ENCODE measurements around the gene C19orf38.
"Not testable (repeated sequence)": the region's sequence is repeated elsewhere in the genome, so short reads cannot be mapped to it uniquely, and the experiment has no call there.

The C19orf38 gene

DNA sequence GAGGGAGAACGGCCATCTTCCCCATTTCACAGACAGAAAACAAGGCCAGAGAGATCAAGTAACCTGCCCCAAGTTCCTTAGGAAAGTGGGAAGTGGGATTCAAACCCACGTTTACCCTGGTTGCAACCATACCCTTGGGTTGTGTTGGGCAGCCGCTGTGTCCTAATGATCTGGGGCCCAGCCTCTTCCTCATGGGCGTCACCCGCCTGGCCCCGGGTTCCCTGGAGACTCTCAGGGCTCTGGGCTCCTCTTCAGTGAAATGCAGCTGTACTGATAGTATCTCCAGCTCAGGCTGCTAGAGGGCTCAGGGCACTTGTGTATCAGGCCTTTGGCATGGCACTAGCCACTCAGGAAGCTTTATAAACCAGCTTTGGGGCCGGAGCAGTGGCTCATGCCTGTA lies 22.0 kb upstream of the C19orf38 start:
- no peak for DNase-seq

DNA sequence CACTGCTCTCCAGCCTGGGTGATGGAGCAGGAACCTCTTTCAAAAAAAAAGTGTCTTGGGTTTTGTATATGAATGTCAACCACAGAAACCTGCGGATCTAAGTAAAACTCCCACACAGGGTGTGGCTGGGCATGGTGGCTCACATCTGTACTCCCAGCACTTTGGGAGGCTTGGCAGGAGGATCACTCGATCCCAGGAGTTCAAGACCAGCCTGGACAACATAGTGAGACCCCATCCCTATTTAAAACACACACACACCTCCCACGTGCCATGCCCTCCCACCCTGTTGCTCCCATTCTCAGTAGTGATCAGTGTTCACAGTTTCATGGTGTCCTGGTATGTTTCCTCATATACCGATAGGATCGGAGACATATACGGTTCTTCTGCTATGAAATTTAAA lies 21.4 kb upstream of the C19orf38 start:
- no peak for DNase-seq

DNA sequence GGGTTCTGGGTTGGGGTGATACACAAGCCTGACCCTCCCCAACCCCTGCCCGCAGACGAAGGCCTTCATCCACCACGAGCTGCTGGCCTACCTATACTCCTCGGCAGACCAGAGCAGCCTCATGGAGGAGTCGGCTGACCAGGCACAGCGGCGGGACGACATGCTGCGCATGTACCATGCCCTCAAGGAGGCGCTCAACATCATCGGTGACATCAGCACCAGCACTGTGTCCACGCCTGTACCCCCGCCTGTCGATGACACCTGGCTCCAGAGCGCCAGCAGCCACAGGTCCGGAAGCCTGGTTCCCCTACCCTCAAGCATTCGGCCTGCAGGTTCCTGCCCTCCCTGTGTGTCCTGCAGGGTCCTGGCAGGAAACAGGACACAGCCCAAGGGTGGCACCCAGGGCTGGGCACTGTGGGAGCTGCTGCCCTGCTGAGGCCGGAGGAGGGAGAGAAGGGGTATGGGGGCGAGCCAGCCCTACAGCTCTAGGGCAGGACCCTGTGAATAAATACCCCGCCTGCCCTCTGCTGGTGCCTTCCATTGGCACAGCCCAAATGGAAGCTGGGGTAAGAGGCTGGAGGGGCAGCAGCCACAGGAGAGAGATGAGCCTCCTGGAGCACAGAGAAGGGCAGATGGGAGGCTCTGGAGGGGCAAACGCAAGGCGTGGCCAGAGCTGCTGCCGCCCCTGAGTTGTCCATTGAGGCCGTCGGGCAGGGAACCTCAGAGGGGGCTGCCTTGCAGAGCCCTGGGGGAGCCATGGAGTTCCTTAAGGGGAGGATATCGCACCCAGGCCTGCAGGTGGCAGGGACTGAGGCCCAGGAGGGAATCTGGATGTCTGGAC lies 19.0 kb upstream of the C19orf38 start:
- no peak for DNase-seq

DNA sequence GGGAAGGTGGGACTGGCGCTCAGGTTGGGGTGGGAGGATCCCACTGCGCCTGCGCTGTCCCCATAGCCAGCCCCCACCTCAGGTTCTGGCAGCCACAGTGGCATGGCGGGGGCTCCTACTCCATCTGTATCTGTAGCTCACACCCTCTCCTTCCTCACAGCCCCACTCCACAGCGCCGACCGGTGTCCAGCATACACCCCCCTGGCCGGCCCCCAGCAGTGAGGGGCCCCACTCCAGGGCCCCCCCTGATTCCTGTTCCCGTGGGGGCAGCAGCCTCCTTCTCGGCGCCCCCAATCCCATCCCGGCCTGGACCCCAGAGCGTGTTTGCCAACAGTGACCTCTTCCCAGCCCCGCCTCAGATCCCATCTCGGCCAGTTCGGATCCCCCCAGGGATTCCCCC lies 18.2 kb upstream of the C19orf38 start:
- DNase-seq: no peak

DNA sequence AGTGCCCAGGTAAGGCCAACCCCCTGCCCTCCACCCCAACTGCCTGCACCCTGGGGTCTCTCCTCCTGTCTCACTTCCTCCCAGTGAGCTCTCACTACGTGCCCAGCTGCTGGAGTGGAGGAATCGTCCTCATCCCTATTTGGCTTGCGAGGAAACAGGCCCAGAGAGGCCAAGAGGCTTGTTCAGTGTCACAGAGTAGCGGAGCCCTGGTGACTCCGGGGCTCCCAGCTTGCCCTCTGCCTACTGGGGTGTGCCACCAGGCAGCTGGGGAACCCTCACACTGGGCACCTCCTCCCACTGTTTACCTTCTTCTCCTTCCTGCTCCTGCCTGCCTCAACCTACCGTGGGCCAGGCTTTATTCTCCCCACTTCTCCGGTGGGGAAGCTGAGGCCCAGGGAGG lies 17.8 kb upstream of the C19orf38 start:
- no peak for DNase-seq

DNA sequence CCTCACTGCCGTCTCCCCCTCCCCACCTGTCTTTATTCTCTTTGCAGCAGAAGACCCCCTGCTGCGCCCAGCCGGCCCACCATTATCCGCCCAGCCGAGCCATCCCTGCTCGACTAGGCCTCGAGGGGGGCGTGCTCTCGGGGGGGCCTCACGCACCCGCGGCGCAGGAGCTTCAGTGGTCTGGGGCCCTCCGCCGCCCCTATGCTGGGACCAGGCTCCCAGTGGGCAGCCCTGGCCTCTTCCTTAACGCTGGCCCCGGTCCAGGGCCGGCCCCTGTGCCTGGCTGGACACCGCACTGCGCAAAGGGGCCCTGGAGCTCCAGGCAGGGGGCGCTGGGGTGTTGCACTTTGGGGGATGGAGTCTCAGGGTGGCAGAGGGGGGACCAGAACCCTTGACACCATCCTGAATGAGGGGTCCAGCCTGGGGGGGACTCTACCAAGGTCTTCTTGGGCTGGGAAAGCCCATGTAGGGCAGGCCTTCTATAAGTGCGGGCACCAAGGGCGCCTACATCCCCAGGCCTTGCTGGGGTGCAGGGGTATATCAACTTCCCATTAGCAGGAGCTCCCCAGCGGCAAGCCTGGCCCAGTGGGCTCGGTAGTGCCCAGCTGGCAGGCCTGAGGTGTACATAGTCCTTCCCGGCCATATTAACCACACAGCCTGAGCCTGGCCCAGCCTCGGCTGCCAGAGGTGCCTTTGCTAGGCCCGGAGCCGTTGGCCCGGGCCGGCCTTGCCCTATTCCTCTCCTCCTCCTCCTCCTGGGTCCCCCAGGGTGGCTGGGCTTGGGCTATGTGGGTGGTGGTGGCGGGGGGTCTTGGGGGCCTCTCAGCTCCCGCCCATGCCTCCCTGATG lies 17.1 kb upstream of the C19orf38 start:
- no peak for DNase-seq

DNA sequence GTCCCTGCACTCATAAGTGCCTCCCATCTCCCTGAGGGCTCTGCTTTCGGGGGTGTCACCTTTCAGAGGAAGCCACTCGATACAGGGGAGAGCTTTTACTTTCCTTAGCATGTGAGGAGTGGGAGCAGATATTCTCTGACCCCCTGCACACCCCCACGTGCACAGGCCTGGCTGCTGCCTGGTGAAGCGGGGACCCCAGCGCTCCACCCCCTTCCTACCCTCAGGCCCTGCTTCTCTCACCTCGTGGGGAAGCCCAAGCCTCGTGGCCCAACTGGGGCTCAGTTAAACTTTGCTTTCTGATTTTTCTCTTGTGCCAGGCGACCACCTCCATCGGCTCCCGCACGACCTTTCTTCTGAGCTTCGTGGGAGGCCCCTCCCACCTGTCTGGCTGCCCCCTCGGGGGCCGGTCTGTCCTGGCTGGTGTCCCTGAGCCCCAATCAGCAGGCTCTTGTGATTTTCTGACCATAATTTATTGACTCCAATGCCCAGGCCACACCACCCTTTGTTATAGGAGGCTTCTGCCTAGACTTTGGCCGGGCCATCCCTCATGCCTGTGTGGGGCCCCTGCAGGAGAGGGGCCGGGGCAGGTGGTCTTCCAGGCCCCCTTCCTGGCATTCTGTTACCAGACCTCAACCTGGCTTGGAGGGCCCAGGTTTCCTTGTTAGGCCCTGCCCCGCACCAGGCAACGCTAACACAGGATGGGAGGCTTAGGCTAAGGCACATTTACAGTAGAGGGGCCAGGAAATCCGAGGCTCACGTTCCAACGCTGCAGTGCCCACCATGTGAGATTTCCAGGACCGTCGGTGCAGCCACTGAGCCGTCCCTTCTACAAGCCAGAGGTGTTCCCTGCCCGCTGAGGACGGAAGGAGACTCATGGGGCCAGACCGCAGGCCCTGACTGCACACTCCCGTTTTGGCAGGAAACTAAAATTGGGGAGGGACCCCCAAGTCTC lies 16.0 kb upstream of the C19orf38 start:
- DNase-seq: no peak

DNA sequence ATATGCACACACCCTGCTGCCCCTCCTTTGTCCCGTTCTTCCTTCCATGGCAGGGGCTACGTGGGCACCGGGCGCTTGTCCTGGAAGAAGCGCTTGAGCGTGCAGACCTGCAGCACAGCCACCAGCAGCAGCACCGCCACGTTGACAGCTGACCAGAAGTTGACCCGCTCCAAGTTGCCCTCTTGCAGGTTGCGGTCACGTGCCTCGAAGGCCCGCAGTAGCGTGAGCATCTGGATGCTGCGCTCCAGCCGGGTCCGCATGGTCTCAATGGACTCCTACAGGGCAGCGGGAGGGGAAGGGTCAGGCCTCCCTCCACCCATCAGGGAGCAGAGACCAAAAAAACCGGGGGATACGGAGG lies 15.3 kb upstream of the C19orf38 start:
- no peak for DNase-seq

DNA sequence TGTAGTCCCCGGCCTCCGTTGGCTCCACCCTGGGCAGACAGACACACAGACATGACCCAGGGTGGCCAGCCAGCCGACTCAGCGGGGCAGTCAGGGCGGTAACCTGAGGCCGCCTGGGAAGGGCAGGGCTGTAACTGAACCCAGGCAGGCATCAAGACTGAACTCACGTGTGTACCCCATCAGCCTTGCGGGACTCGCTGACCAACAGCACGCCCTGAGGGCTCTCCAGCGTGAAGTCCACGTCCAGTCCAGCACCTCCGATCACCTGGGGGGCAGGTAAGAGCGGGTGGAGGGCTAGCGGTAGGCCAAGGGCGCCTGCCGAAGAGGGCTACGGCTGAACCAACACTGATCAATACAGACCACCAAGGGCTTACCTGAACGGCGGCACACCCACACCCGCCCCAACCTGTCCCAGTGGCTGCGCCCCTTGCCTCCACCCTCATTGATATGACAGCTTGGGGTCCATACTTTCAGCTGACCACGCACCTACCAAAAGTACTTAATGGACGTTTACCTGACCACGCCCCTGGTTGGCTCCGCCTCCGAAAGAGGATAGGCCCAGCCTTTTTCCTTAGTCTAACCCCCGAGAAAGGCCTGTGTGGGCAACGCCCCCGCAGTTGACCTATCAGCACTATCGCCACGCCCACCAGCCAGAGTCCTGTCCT lies 13.0 kb upstream of the C19orf38 start:
- DNase-seq: no peak

DNA sequence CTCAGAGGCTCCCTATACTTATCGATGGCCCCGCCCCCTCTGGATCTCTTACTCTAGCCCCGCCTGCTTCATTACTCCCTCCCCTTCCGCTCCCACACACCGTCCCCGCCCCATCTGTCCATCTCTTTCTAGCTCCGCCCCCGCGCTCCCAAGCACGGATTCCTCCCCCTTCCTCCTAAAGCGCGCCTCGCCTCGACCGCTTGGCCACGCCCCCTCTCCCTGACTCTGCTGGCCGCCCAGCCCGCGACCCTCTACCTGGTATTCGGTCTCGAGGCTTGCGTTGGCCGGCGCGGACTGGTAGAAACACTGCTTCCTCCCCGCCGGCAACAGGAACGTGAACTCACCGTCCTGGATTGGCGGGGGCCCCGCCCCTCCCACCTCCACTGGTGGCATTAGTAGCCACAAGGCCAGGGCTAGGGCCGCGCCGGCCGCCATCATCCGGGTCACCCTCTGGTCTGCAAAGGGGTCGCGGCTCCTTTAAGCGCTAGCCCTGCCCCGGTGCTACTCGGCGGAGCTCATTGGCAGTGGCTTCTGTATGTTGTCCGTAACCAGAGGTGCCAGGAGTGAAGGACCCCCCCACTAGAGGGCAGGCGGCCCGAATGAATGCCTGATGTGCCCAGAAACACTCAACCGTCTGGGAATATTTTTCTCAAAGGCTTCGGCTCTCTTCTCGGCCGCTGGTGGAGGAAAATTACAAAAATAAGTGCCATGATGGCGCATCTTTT lies 12.3 kb upstream of the C19orf38 start, which contains the start of gene TMED1:
Gene TMED1, minus strand, starts transcription at position 459 of the 725 bp plus-strand sequence. Its CDS starts 21 bp downstream, at position 438.
- peak; percentile 97 for DNase-seq

DNA sequence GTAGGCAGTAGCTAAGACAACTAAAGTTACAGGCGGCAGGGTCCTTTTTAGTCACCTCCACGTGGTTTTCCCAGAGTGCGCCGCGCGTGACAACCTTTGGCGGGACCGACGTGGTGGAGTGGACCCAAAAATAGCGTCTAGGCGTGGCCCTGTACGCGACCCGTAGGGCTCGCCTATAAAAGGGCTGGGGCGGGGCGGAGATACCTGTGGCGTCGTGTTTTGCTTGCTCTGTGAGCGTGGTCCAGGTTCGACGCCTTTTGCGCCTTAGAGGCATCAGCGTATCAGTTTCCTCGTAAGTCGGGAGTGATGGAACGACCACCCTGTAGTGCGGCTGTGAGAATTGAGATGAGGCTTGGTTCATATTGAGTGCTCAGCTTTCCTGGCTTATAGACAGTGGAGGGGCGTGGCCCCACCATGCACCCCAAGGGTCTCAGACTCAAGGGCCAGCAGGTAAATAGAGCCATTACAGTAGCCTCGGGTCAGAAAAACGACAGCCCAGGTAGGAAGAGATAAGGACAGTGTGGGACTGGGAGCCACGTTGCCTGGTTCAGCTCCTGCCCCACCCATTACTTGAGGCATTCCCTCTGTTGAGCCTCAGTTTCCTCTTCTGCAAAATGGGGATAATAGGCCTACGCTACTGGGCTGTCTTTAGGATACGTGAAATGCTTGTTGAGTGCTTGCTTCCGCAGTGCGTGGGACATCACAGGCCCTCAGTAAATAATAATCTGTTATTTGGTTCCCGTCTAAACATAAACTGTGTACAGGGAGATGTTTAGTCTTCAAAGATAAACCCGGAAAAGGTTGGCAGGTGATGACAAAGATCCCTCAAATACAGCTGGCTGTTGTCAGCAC lies 11.5 kb upstream of the C19orf38 start:
- DNase-seq: peak; percentile 89

DNA sequence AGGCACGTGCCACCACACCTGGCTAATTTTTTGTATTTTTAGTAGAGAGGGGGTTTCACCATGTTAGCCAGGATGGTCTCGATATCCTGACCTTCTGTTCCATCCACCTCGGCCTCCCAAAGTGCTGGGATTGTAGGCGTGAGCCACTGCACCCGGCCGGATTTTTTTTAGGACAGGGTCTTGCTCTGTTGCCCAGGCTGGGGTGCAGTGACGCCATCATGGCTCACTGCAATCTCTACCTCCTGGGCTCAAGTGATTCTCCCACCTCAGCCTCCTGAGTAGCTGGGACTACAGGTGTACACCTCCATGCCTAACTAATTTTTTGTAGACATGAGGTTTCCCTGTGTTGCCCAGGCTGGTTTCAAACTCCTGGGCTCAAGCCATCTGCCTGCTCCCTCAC lies 10.6 kb upstream of the C19orf38 start:
- DNase-seq: not testable (repeated sequence)

DNA sequence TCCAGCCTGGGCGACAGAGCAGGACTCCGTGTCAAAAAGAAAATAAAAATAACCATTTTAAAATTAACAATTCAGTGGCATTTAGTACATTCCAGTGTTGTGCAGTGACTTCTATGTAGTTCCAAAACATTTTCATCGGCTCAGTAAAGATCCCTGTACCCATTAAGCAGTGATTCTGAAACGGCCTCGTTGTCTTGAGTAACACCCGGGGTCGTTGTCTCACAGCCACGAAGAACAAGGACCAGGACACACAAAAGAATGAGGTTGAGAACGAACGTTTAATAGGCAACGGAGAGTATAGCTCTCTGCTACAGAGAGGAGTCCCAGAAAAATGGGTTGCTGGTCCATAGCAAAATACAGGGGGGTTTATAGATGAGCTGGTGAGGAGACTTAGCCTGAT lies 9.8 kb upstream of the C19orf38 start:
- DNase-seq: no peak

DNA sequence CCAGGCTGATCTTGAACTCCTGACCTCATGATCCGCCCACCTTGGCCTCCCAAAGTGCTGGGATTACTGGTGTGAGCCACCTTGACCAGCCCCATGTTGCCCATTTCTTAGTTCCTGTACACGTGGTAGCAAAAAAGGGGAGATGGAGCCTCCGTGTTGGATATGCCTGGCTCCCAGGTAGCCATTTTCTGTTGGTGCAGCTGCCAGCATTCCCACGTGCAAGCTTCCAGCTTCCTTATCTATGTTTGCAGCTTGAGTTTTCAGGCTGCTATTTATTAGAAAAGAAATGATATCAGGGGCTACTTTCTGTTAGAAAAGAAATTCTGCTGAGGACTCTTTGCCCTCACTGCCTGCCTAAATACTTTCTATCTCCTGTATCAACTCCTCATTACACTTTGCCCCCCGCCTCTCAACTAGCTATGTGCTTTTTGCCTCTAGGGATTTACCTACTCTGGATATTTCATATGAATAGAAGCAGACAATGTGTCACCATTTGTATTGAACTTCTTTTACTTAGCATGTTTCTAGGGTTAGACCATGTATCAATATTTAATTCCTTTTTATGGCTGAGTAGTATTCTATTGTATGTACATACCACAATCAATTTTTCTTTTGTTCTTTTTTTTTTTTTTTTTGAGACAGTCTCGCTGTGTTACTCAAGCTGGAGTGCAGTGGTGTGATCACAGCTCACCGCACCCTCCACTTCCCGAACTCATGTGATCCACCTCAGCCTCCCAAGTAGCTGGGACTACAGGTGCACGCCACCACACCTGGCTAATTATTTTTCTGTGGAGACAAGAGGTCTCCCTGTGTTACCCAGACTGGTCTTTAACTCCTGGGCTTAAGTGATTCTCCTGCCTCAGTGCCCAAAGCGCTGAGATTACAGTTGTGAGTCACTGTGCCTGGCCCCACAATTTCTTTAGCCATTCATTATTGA lies 8.8 kb upstream of the C19orf38 start:
- DNase-seq: no peak

DNA sequence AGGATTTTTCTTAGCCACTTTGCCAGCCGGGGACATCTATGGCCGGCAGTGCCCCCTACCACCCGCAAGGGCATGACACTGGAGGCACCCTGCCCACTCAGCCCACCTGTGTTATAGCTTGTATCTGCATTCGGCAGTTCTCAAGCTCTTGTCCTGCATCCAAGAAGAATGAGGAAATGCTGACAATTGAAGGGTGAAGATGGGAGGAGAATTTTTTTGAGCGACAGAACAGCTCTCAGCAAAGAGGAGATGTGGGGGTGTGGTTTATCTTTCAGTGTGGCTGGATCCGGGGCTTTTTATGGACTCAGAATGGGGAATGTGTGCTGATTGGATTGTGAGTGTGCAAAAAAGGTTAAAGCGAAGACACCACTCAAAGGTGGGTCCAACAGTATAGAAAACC lies 5.4 kb upstream of the C19orf38 start:
- DNase-seq: no peak

DNA sequence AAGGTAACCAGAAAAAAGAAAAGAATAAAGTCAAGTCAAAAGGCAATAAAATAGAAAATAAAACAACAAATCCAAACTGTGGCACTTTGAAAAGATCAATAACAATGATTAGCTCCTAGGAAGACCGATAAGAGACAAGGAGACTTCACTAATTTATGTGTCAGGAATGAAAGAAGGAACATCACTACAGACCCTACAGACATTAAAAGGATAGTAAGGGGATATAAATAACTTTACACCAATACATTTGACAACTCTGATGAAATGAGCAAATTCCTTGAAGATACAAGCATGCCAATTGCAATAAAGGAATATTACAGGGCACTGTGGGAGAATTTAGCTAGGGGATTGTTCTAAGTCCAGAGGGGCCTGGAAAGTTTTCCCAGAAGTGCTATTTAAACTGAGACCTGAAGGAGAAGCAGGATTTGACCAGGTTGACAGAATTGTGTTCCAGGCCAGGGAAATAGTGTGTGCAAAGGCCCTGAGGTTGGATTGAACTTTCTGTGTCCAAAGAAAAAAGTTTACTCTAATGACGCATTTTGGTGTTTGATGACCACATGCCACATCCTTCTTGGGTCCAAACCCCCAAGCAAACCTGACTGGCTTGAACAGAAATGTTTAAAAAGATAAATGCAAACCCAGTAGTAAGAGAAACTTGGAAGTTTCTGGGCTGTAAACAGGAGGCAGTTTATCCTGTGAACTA lies 1.6 kb upstream of the C19orf38 start:
- no peak for DNase-seq

DNA sequence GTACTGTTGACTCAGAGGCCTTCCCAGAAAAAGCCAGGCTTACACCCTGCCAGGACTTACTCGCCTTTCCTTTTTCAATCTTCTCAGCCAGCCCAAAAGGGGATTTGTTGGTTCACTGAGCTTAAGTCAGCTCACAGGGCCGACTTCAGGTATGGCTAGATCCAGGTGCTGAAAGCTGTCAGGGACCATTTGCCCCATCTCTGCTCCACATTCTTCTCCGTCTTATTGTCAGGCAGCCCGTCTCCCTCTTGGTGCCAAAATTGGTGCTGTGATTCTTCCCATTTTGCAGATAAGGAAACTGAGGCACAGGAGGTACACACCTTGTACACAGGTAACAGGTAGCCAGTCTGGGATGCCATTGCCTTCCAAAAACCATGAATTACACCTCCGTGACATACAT lies 2.4 kb downstream of the C19orf38 start:
- no peak for DNase-seq

DNA sequence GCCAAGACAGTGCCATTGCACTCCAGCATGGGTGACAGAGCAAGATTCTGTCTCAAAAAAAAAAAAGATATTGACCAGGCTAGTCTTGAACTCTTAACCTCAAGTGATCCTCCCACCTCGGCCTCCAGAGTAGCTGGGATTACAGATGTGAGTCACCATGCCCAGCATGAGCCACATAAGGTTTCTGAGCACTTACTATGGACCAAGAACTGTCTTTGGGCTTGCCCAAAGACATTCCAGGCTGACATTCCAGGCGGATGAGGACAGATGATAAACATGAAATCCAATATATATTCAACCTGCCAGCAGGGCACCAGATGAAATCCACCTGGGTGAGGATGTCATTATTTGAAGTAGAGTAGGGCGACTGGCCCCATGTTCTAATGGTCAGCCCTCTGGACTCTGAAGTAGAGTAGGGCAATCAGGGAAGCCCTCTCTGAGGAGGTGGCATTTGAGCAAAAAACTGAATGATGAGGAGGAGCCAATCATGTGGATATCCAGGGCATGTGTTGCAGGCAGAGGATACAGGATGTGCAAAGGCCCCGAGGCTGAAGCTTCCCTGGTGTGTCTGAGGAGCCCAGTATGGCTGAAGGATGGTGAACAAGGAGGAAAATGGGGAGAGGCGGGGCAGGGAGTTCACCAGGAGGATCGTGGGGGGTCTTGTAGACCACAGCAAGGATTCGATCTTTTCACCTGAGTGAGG lies 4.0 kb downstream of the C19orf38 start:
- DNase-seq: no peak
